ENCODE data around the gene PDGFD. TPM values are rescaled to one million over a fixed set of nuclear protein-coding genes. Genes with fewer than 3 reads are reported as not detected.

Gene PDGFD
- total RNA-seq, 2 donors from 2014 or later, result 14.4 to 27.8 TPM

GRCh38 chr11:103894673-103895072 lies 269.3 kb downstream of the PDGFD start:
- H3K36me3 ChIP-seq, result no peaks in the 10 kb centered on the region
- no peaks in the 10 kb centered on the region for H3K4me1 ChIP-seq
- H3K4me3 ChIP-seq, result no peak overlapping the region
- TF ChIP-seq CTCF (IDR thresholded peaks at IDR 0.05), result no peak
- peaks cover 0 to 8% of the 10 kb centered on the region in 2 donors for H3K9me3 ChIP-seq
- H3K27me3 ChIP-seq, result no peaks in the 10 kb centered on the region
- no peak overlapping the region for H3K27ac ChIP-seq
- DNase-seq (ENCODE audit: low spot score), result no peak

DNA sequence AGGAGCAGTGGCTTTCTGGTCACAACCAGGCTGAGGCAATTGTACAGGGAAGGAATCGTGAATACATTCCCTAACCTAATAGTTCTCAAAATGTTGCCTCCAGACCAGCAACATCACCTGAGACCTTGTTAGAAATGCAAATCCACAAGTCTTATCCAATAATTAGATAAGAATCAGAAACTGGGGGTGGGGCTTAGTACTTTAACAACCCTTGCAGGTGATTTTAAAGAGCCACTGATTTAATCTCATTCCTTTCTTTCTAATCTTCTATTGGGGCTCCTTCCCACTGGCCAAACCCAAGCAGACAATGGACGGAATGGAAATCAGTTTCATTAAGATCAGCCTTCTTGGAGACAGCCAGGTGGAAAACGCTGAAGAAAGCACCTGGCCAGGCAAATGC lies 269.9 kb downstream of the PDGFD start:
- TF ChIP-seq CTCF (IDR thresholded peaks at IDR 0.05), result no peak
- no peak for DNase-seq (ENCODE audit: low spot score)
- no peaks in the 10 kb centered on the region for H3K36me3 ChIP-seq
- H3K4me1 ChIP-seq, result no peaks in the 10 kb centered on the region
- no peak overlapping the region for H3K27ac ChIP-seq
- no peaks in the 10 kb centered on the region for H3K27me3 ChIP-seq
- H3K4me3 ChIP-seq, result no peak overlapping the region
- peaks cover 0 to 12% of the 10 kb centered on the region in 2 donors for H3K9me3 ChIP-seq

DNA sequence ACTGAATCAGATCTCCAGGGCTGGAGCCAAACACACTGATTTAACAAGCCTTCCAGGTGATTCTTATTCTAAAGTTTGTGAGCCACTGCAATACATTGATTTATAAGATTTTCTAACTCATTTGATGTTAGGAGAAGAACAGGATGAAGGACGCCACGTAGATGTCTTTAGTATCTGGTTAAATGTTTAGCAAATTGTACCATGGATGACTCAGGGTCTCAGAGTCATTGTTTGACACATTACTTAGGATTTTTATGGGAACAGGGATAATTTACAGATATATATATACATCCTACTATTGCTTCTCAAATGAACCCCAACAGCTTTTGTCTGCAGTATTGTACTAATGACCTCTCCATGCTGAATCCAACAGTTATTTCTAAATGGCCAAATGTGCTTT lies 270.6 kb downstream of the PDGFD start:
- TF ChIP-seq CTCF (IDR thresholded peaks at IDR 0.05), result no peak
- Histone ChIP-seq H3K27ac (no peak overlapping the region), H3K9me3 (peaks cover 0 to 12% of the 10 kb centered on the region in 2 donors), H3K4me1 (no peaks in the 10 kb centered on the region), H3K4me3 (no peak overlapping the region), H3K27me3 (no peaks in the 10 kb centered on the region), H3K36me3 (no peaks in the 10 kb centered on the region)
- no peak for DNase-seq (ENCODE audit: low spot score)

- TF ChIP-seq CTCF (IDR thresholded peaks at IDR 0.05), result no peak
Measured at GRCh38 chr11:103892603-103893002, 271.3 kb downstream of the PDGFD start.

DNA sequence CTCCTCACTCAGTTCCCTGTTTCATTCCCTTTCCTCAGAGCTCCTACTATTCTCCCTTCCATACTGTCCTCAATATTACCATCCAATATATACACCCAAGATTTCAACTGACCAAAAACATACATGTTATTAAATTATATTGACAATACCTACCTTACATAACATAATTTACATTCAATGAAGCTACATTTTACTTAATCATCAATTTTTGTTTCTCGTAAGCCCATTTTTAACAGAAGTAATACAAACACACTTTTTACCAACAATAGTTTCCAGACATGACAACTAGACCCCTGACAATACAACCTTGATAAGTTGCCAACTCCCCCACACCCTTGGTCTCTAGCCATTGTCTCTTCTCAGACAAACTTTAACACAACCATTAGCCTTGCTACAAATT lies 273.3 kb downstream of the PDGFD start:
- no peak for TF ChIP-seq CTCF (IDR thresholded peaks at IDR 0.05)
- Histone ChIP-seq H3K9me3 (peaks cover 0 to 12% of the 10 kb centered on the region in 2 donors), H3K27me3 (no peaks in the 10 kb centered on the region), H3K36me3 (no peaks in the 10 kb centered on the region), H3K4me3 (no peak overlapping the region), H3K27ac (no peak overlapping the region), H3K4me1 (no peaks in the 10 kb centered on the region)
- DNase-seq (ENCODE audit: low spot score), result no peak

More at GRCh38 chr11:103892603-103893002, 271.3 kb downstream of the PDGFD start:
- no peak overlapping the region for H3K27ac ChIP-seq
- H3K36me3 ChIP-seq, result no peaks in the 10 kb centered on the region
- H3K9me3 ChIP-seq, result peaks cover 0 to 12% of the 10 kb centered on the region in 2 donors
- no peaks in the 10 kb centered on the region for H3K4me1 ChIP-seq
- no peak overlapping the region for H3K4me3 ChIP-seq
- H3K27me3 ChIP-seq, result no peaks in the 10 kb centered on the region
- no peak for DNase-seq (ENCODE audit: low spot score)

DNA sequence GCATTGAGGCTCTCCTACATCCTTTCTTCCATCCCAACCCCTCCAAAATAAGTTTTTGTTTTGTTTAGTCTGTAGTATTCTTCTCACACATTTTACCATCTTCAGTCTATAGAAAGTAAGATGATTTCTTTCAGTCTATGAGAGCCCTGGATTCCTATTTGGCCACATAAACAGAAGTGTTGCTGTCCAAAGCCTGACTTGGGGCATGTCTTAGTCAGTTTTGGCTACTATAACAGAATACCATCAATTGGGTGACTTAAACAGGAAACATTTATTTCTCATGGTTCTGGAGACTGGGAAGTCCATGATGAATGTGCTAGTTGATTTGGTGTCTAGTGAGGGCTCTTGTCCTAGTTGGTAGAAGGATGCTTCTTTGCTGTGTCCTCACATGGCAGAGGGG lies 274.3 kb downstream of the PDGFD start:
- no peaks in the 10 kb centered on the region for H3K4me1 ChIP-seq
- no peaks in the 10 kb centered on the region for H3K36me3 ChIP-seq
- H3K27ac ChIP-seq, result no peak overlapping the region
- no peaks in the 10 kb centered on the region for H3K27me3 ChIP-seq
- DNase-seq (ENCODE audit: low spot score), result no peak
- TF ChIP-seq CTCF (IDR thresholded peaks at IDR 0.05), result no peak
- H3K4me3 ChIP-seq, result no peak overlapping the region
- H3K9me3 ChIP-seq, result peaks cover 0 to 12% of the 10 kb centered on the region in 2 donors

Measured in right atrium auricular region (tissue), 2 donors.